Measurements from ENCODE around the gene TIMM22. TPM values are rescaled to one million over a fixed set of nuclear protein-coding genes. Genes with fewer than 3 reads are reported as not detected.

Gene TIMM22
- total RNA-seq, 1 experiment from 2014 or later, result 14.0 TPM

- TF ChIP-seq MAX (IDR thresholded peaks at IDR 0.05), result no peak
- TF ChIP-seq POLR2A (IDR thresholded peaks at IDR 0.05; ENCODE audit: borderline replicate concordance, extremely low read depth, insufficient read depth, insufficient read length), result no peak
- no peak for TF ChIP-seq SIN3A (IDR thresholded peaks at IDR 0.05; ENCODE audit: low read depth)
- no peak for TF ChIP-seq ATF3 (IDR thresholded peaks at IDR 0.05)
- no peak for TF ChIP-seq ZNF274 (IDR thresholded peaks at IDR 0.05; ENCODE audit: low read depth, low read length)
- no peak for TF ChIP-seq EZH2phosphoT487 (IDR thresholded peaks at IDR 0.05; ENCODE audit: borderline replicate concordance)
- TF ChIP-seq CBX3 (IDR thresholded peaks at IDR 0.05; ENCODE audit: low read depth), result no peak
- TF ChIP-seq EZH2 (IDR thresholded peaks at IDR 0.05), result no peak
- no peak for TF ChIP-seq FOSL1 (IDR thresholded peaks at IDR 0.05; ENCODE audit: low read depth)
- TF ChIP-seq TCF7L2 (IDR thresholded peaks at IDR 0.05; ENCODE audit: borderline replicate concordance, extremely low read depth, insufficient read depth, insufficient read length), result no peak
- TF ChIP-seq YY1 (IDR thresholded peaks at IDR 0.05; ENCODE audit: extremely low read depth, insufficient replicate concordance, low read depth, low read length), result no peak
- no peak for TF ChIP-seq SRF (IDR thresholded peaks at IDR 0.05; ENCODE audit: low read depth)
- no peak for TF ChIP-seq EGR1 (IDR thresholded peaks at IDR 0.05; ENCODE audit: low read depth)
- no peak for TF ChIP-seq ELF1 (IDR thresholded peaks at IDR 0.05; ENCODE audit: borderline replicate concordance, low read depth)
- no peak for TF ChIP-seq SP1 (IDR thresholded peaks at IDR 0.05; ENCODE audit: low read depth)
- TF ChIP-seq RAD21 (IDR thresholded peaks at IDR 0.05; ENCODE audit: low read depth), result no peak
- no peak for TF ChIP-seq CEBPB (IDR thresholded peaks at IDR 0.05; ENCODE audit: low read depth)
- TF ChIP-seq ZFX (IDR thresholded peaks at IDR 0.05), result no peak
- no peak for TF ChIP-seq JUND (IDR thresholded peaks at IDR 0.05)
- intact Hi-C loops (cut with micrococcal nuclease), result no loop called here
Measured at GRCh38 chr17:1030684-1031532, 34.0 kb downstream of the TIMM22 start.

More at GRCh38 chr17:1030684-1031532, 34.0 kb downstream of the TIMM22 start:
- H3K4me1 ChIP-seq (ENCODE audit: control insufficient read depth in 1 of 2, insufficient read depth in 2 of 2, low read length in 2 of 2), result peaks cover 0 to 5% of the 10 kb centered on the region in 2 experiments; a peak in 2 of 4 replicates
- H3K36me3 ChIP-seq (ENCODE audit: control insufficient read depth in 1 of 2, insufficient read depth in 2 of 2, low read length in 2 of 2), result no peaks in the 10 kb centered on the region
- H3K9ac ChIP-seq (ENCODE audit: low read length), result no peak overlapping the region
- ChIA-PET CTCF (no interaction called here), POLR2A (no interaction called here), RAD21 (ENCODE audit: low non-redundant PET in 1 of 2, low total read pairs in 2 of 2, uncharacterized antibody in 2 of 2, unreplicated experiment in 2 of 2) (no interaction called here)
- no peak overlapping the region for H3K4me2 ChIP-seq (ENCODE audit: low read length)
- H3K9me2 ChIP-seq (ENCODE audit: insufficient read depth), result no peaks in the 10 kb centered on the region
- no peaks in the 10 kb centered on the region for H3K79me2 ChIP-seq (ENCODE audit: insufficient read depth, low read length)
- H3K9me3 ChIP-seq (ENCODE audit: control insufficient read depth in 1 of 2, insufficient read depth in 1 of 2, low read depth in 1 of 2, low read length in 2 of 2), result no peaks in the 10 kb centered on the region
- no peak overlapping the region for H3K4me3 ChIP-seq (replicated peaks in 1 of 2; ENCODE audit: low read depth in 1 of 2, low read length in 2 of 2)
- ATAC-seq, result no peak
- no peak overlapping the region for H3K27ac ChIP-seq (ENCODE audit: low read depth, low read length)
- no peak overlapping the region for H2AFZ ChIP-seq (ENCODE audit: low read depth, low read length, poor library complexity, severe bottlenecking)
- no peaks in the 10 kb centered on the region for H3K27me3 ChIP-seq (ENCODE audit: insufficient read depth, low read length)
- BruUV-seq (replicated peaks), result no TSS peak
- DNase-seq (ENCODE audit: low read depth, low spot score), result no peak
- no peaks in the 10 kb centered on the region for H4K20me1 ChIP-seq (ENCODE audit: insufficient read depth)

Measured in HCT116 (cell line).